Dedifferentiated amniotic fluid mesenchymal stem cell (primary cell): Measurements from ENCODE around the gene NFAT5.
"Not testable (repeated sequence)": the region's sequence is repeated elsewhere in the genome, so short reads cannot be mapped to it uniquely, and the experiment has no call there.

ENCODE experiments used
- DNase-seq: peaks from one replicate; pipeline ENCODE4 v3.0.0-alpha.2; 2016; ENCODE audit errors: extremely low spot score

The NFAT5 gene

GRCh38 chr16:69637206-69637865 is 71.6 kb downstream of the NFAT5 start:
- not testable (repeated sequence) for DNase-seq

- not testable (repeated sequence) for DNase-seq
Measured at GRCh38 chr16:69643997-69644396, 78.2 kb downstream of the NFAT5 start.

GRCh38 chr16:69644790-69645189 is 79.0 kb downstream of the NFAT5 start:
- no peak for DNase-seq

- DNase-seq, result no peak
Measured at GRCh38 chr16:69647020-69647419, 81.3 kb downstream of the NFAT5 start.

- no peak for DNase-seq
Measured at GRCh38 chr16:69651217-69651616, 85.5 kb downstream of the NFAT5 start.

GRCh38 chr16:69654280-69654931 is 88.6 kb downstream of the NFAT5 start:
- no peak for DNase-seq

GRCh38 chr16:69660166-69660565 is 94.4 kb downstream of the NFAT5 start:
- no peak for DNase-seq

GRCh38 chr16:69662901-69663300 is 97.1 kb downstream of the NFAT5 start:
- DNase-seq, result no peak

GRCh38 chr16:69663846-69664245 is 98.1 kb downstream of the NFAT5 start:
- no peak for DNase-seq

GRCh38 chr16:69669577-69669976 is 103.8 kb downstream of the NFAT5 start:
- DNase-seq, result no peak

GRCh38 chr16:69672315-69672997 is 106.7 kb downstream of the NFAT5 start:
- DNase-seq, result no peak

- no peak for DNase-seq
Measured at GRCh38 chr16:69672998-69673713, 107.4 kb downstream of the NFAT5 start.

- no peak for DNase-seq
Measured at GRCh38 chr16:69680358-69680757, 114.6 kb downstream of the NFAT5 start.

GRCh38 chr16:69688589-69688988 is 122.8 kb downstream of the NFAT5 start:
- DNase-seq, result no peak

GRCh38 chr16:69691980-69692911 is 126.5 kb downstream of the NFAT5 start:
- no peak for DNase-seq

GRCh38 chr16:69693916-69694315 is 128.2 kb downstream of the NFAT5 start:
- no peak for DNase-seq

GRCh38 chr16:69698404-69698803 is 132.6 kb downstream of the NFAT5 start:
- no peak for DNase-seq

- DNase-seq, result no peak
Measured at GRCh38 chr16:69699915-69700314, 134.1 kb downstream of the NFAT5 start.

- no peak for DNase-seq
Measured at GRCh38 chr16:69701452-69701851, 135.7 kb downstream of the NFAT5 start.

- no peak for DNase-seq
Measured at GRCh38 chr16:69701866-69702265, 136.1 kb downstream of the NFAT5 start.

GRCh38 chr16:69703638-69704037 is 137.9 kb downstream of the NFAT5 start:
- no peak for DNase-seq
